ENCODE results near the gene PRSS33. TPM values are rescaled to one million over a fixed set of nuclear protein-coding genes. Genes with fewer than 3 reads are reported as not detected.
A peak's percentile ranks its signal among the peaks of the same experiment; 100 is the strongest.

Gene PRSS33
- total and polyA plus RNA-seq, 9 of the 15 experiments (the other 6 are each of a cell fraction or from before 2014, with no cell fraction given) = not detected

- TF ChIP-seq RBM15 (IDR thresholded peaks at IDR 0.05; ENCODE audit: insufficient read depth, low read length) (no peak), STAT5A (IDR thresholded peaks at IDR 0.05; ENCODE audit: borderline replicate concordance, low read length) (no peak), PPARD (CRISPR knock-in tag; IDR thresholded peaks at IDR 0.05) (no peak), HDAC6 (IDR thresholded peaks at IDR 0.05; ENCODE audit: low read depth, low read length) (no peak), POLR2H (tag; IDR thresholded peaks at IDR 0.05; ENCODE audit: low read depth) (no peak), ZKSCAN3 (CRISPR knock-in tag; IDR thresholded peaks at IDR 0.05) (no peak), ETS2 (tag; IDR thresholded peaks at IDR 0.05; ENCODE audit: borderline replicate concordance, poor library complexity, severe bottlenecking) (no peak), ZNF316 (IDR thresholded peaks at IDR 0.05) (peak; percentile 56), FOXJ3 (CRISPR knock-in tag; IDR thresholded peaks at IDR 0.05) (no peak), NELFE (IDR thresholded peaks at IDR 0.05; ENCODE audit: insufficient read depth, insufficient read length) (no peak), POLR3G (IDR thresholded peaks at IDR 0.05; ENCODE audit: extremely low read depth, insufficient read length, insufficient replicate concordance) (no peak), HNRNPH1 (optimal IDR thresholded peaks at IDR 0.05; ENCODE audit: low read depth, low read length) (no peak), JUN (IDR thresholded peaks at IDR 0.05; ENCODE audit: borderline replicate concordance, low read depth, low read length) (no peak), JUN (CRISPR knock-in tag; IDR thresholded peaks at IDR 0.05; ENCODE audit: borderline replicate concordance) (no peak), ZNF592 (IDR thresholded peaks at IDR 0.05) (no peak), ELF4 (CRISPR knock-in tag; IDR thresholded peaks at IDR 0.05) (no peak), ZNF77 (CRISPR knock-in tag; IDR thresholded peaks at IDR 0.05) (no peak), EWSR1 (IDR thresholded peaks at IDR 0.05; ENCODE audit: borderline replicate concordance, low read depth, partially characterized antibody) (no peak)
- TF ChIP-seq, protein P1, sequence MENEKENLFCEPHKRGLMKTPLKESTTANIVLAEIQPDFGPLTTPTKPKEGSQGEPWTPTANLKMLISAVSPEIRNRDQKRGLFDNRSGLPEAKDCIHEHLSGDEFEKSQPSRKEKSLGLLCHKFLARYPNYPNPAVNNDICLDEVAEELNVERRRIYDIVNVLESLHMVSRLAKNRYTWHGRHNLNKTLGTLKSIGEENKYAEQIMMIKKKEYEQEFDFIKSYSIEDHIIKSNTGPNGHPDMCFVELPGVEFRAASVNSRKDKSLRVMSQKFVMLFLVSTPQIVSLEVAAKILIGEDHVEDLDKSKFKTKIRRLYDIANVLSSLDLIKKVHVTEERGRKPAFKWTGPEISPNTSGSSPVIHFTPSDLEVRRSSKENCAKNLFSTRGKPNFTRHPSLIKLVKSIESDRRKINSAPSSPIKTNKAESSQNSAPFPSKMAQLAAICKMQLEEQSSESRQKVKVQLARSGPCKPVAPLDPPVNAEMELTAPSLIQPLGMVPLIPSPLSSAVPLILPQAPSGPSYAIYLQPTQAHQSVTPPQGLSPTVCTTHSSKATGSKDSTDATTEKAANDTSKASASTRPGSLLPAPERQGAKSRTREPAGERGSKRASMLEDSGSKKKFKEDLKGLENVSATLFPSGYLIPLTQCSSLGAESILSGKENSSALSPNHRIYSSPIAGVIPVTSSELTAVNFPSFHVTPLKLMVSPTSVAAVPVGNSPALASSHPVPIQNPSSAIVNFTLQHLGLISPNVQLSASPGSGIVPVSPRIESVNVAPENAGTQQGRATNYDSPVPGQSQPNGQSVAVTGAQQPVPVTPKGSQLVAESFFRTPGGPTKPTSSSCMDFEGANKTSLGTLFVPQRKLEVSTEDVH (IDR thresholded peaks at IDR 0.05; ENCODE audit: low read depth, partially characterized antibody) = no peak
Observed at GRCh38 chr16:2779151-2779920, 8.0 kb downstream of the PRSS33 start (continued).

All from K562 (cell line).